ENCODE data around the gene ADAMTS17.

ADAMTS17 gene

GRCh38 chr15:100318880-100319279 lies 22.9 kb downstream of the ADAMTS17 start:
- in situ Hi-C loops (cut with MboI; ENCODE audit: low pct_unique_long_range_greater_than_20kb, low sequenced_read_pairs): no loop called here
- no peak for DNase-seq

GRCh38 chr15:100314809-100315400 lies 26.9 kb downstream of the ADAMTS17 start:
- no peak for DNase-seq
- in situ Hi-C loops (cut with MboI; ENCODE audit: low pct_unique_long_range_greater_than_20kb, low sequenced_read_pairs): no loop called here

- in situ Hi-C loops (cut with MboI; ENCODE audit: low pct_unique_long_range_greater_than_20kb, low sequenced_read_pairs): no loop called here
Observed at GRCh38 chr15:100311833-100312476, 29.8 kb downstream of the ADAMTS17 start.

GRCh38 chr15:100311154-100311625 lies 30.6 kb downstream of the ADAMTS17 start:
- DNase-seq: no peak
- in situ Hi-C loops (cut with MboI; ENCODE audit: low pct_unique_long_range_greater_than_20kb, low sequenced_read_pairs): no loop called here

More at GRCh38 chr15:100311833-100312476, 29.8 kb downstream of the ADAMTS17 start:
- DNase-seq: no peak

GRCh38 chr15:100310513-100311153 lies 31.1 kb downstream of the ADAMTS17 start:
- in situ Hi-C loops (cut with MboI; ENCODE audit: low pct_unique_long_range_greater_than_20kb, low sequenced_read_pairs): no loop called here
- DNase-seq: no peak

- in situ Hi-C loops (cut with MboI; ENCODE audit: low pct_unique_long_range_greater_than_20kb, low sequenced_read_pairs): no loop called here
- DNase-seq: no peak
Observed at GRCh38 chr15:100310041-100310405, 31.8 kb downstream of the ADAMTS17 start.

- in situ Hi-C loops (cut with MboI; ENCODE audit: low pct_unique_long_range_greater_than_20kb, low sequenced_read_pairs): no loop called here
- no peak for DNase-seq
Observed at GRCh38 chr15:100309109-100310040, 32.4 kb downstream of the ADAMTS17 start.

- no peak for DNase-seq
- in situ Hi-C loops (cut with MboI; ENCODE audit: low pct_unique_long_range_greater_than_20kb, low sequenced_read_pairs): no loop called here
Observed at GRCh38 chr15:100308608-100309007, 33.2 kb downstream of the ADAMTS17 start.

- in situ Hi-C loops (cut with MboI; ENCODE audit: low pct_unique_long_range_greater_than_20kb, low sequenced_read_pairs): no loop called here
- peak; percentile 36 for DNase-seq
Observed at GRCh38 chr15:100308213-100308600, 33.6 kb downstream of the ADAMTS17 start.

- in situ Hi-C loops (cut with MboI; ENCODE audit: low pct_unique_long_range_greater_than_20kb, low sequenced_read_pairs): no loop called here
- DNase-seq: no peak
Observed at GRCh38 chr15:100307241-100308212, 34.2 kb downstream of the ADAMTS17 start.

- in situ Hi-C loops (cut with MboI; ENCODE audit: low pct_unique_long_range_greater_than_20kb, low sequenced_read_pairs): no loop called here
- DNase-seq: no peak
Observed at GRCh38 chr15:100306098-100306497, 35.7 kb downstream of the ADAMTS17 start.

- in situ Hi-C loops (cut with MboI; ENCODE audit: low pct_unique_long_range_greater_than_20kb, low sequenced_read_pairs): no loop called here
- DNase-seq: no peak
Observed at GRCh38 chr15:100301910-100302431, 39.8 kb downstream of the ADAMTS17 start.

- no peak for DNase-seq
- in situ Hi-C loops (cut with MboI; ENCODE audit: low pct_unique_long_range_greater_than_20kb, low sequenced_read_pairs): no loop called here
Observed at GRCh38 chr15:100298257-100298656, 43.5 kb downstream of the ADAMTS17 start.

GRCh38 chr15:100297812-100298211 lies 44.0 kb downstream of the ADAMTS17 start:
- no peak for DNase-seq
- in situ Hi-C loops (cut with MboI; ENCODE audit: low pct_unique_long_range_greater_than_20kb, low sequenced_read_pairs): no loop called here

- no peak for DNase-seq
- in situ Hi-C loops (cut with MboI; ENCODE audit: low pct_unique_long_range_greater_than_20kb, low sequenced_read_pairs): no loop called here
Observed at GRCh38 chr15:100295939-100296565, 45.7 kb downstream of the ADAMTS17 start.

- no peak for DNase-seq
- in situ Hi-C loops (cut with MboI; ENCODE audit: low pct_unique_long_range_greater_than_20kb, low sequenced_read_pairs): no loop called here
Observed at GRCh38 chr15:100292010-100292409, 49.8 kb downstream of the ADAMTS17 start.

- in situ Hi-C loops (cut with MboI; ENCODE audit: low pct_unique_long_range_greater_than_20kb, low sequenced_read_pairs): no loop called here
- peak; percentile 37 for DNase-seq
Observed at GRCh38 chr15:100291106-100291505, 50.7 kb downstream of the ADAMTS17 start.

Data from KBM-7 (cell line).